ENCODE results near the gene ABCC8.

GRCh38 chr11:17517186-17517585 is 40.5 kb upstream of the ABCC8 start:
- no peak for TF ChIP-seq MTA2 (IDR thresholded peaks at IDR 0.05; ENCODE audit: low read depth)
- no peak for TF ChIP-seq NRF1 (conservative IDR thresholded peaks at IDR 0.05 in 1 of 2, IDR thresholded peaks at IDR 0.05 in 1 of 2)
- no peak for TF ChIP-seq SPI1 (IDR thresholded peaks at IDR 0.05; ENCODE audit: borderline replicate concordance, low read depth, low read length)
- no peak for TF ChIP-seq ZNF174 (CRISPR knock-in tag; IDR thresholded peaks at IDR 0.05)
- no peak for TF ChIP-seq RBM25 (IDR thresholded peaks at IDR 0.05; ENCODE audit: low read depth, low read length, severe bottlenecking)
- no peak for TF ChIP-seq POU5F1 (IDR thresholded peaks at IDR 0.05; ENCODE audit: borderline replicate concordance, low read depth, low read length, partially characterized antibody)
- TF ChIP-seq, protein P1, sequence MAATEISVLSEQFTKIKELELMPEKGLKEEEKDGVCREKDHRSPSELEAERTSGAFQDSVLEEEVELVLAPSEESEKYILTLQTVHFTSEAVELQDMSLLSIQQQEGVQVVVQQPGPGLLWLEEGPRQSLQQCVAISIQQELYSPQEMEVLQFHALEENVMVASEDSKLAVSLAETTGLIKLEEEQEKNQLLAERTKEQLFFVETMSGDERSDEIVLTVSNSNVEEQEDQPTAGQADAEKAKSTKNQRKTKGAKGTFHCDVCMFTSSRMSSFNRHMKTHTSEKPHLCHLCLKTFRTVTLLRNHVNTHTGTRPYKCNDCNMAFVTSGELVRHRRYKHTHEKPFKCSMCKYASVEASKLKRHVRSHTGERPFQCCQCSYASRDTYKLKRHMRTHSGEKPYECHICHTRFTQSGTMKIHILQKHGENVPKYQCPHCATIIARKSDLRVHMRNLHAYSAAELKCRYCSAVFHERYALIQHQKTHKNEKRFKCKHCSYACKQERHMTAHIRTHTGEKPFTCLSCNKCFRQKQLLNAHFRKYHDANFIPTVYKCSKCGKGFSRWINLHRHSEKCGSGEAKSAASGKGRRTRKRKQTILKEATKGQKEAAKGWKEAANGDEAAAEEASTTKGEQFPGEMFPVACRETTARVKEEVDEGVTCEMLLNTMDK (IDR thresholded peaks at IDR 0.05; ENCODE audit: borderline replicate concordance, insufficient read depth, low read depth, low read length, poor library complexity, severe bottlenecking) = no peak
- TF ChIP-seq JUNB (CRISPR knock-in tag; conservative IDR thresholded peaks at IDR 0.05) = no peak
- no peak for TF ChIP-seq ZFX (CRISPR knock-in tag; IDR thresholded peaks at IDR 0.05)
- no peak for TF ChIP-seq ARID2 (IDR thresholded peaks at IDR 0.05)
- TF ChIP-seq POLR2AphosphoS5 (IDR thresholded peaks at IDR 0.05; ENCODE audit: control insufficient read depth, insufficient read depth, low read depth, low read length) = no peak
- TF ChIP-seq EP300 (IDR thresholded peaks at IDR 0.05; ENCODE audit: low read length) = no peak
- TF ChIP-seq HINFP (tag; conservative IDR thresholded peaks at IDR 0.05; ENCODE audit: low read depth) = no peak
